Left hindlimb (tissue), 1 donor: ENCODE results near the gene IQGAP2.
"Not testable (repeated sequence)": the region's sequence is repeated elsewhere in the genome, so short reads cannot be mapped to it uniquely, and the experiment has no call there.

Experiments used
- DNase-seq: peaks from one replicate; pipeline ENCODE4 v3.0.0-alpha.2; 2018

IQGAP2 gene

GRCh38 chr5:76672242-76672641 lies 269.2 kb downstream of the IQGAP2 start:
- DNase-seq, result no peak

- DNase-seq, result no peak
Observed at GRCh38 chr5:76673125-76673524, 270.0 kb downstream of the IQGAP2 start.

GRCh38 chr5:76674330-76675066 lies 271.4 kb downstream of the IQGAP2 start:
- no peak for DNase-seq

- no peak for DNase-seq
Observed at GRCh38 chr5:76675364-76675763, 272.3 kb downstream of the IQGAP2 start.

GRCh38 chr5:76677849-76678472 lies 274.9 kb downstream of the IQGAP2 start:
- no peak for DNase-seq

- DNase-seq, result no peak
Observed at GRCh38 chr5:76679231-76679630, 276.1 kb downstream of the IQGAP2 start.

GRCh38 chr5:76680826-76681225 lies 277.7 kb downstream of the IQGAP2 start:
- DNase-seq, result not testable (repeated sequence)

GRCh38 chr5:76681287-76681686 lies 278.2 kb downstream of the IQGAP2 start:
- DNase-seq, result no peak

GRCh38 chr5:76682387-76682786 lies 279.3 kb downstream of the IQGAP2 start:
- DNase-seq, result no peak

GRCh38 chr5:76683816-76684731 lies 281.0 kb downstream of the IQGAP2 start:
- no peak for DNase-seq

GRCh38 chr5:76684756-76685519 lies 281.9 kb downstream of the IQGAP2 start:
- no peak for DNase-seq

- DNase-seq, result no peak
Observed at GRCh38 chr5:76685704-76686103, 282.6 kb downstream of the IQGAP2 start.

- no peak for DNase-seq
Observed at GRCh38 chr5:76688212-76688611, 285.1 kb downstream of the IQGAP2 start.

- DNase-seq, result no peak
Observed at GRCh38 chr5:76688836-76689235, 285.8 kb downstream of the IQGAP2 start.

GRCh38 chr5:76689321-76690036 lies 286.4 kb downstream of the IQGAP2 start:
- DNase-seq, result no peak

- no peak for DNase-seq
Observed at GRCh38 chr5:76690037-76690679, 287.1 kb downstream of the IQGAP2 start.

- no peak for DNase-seq
Observed at GRCh38 chr5:76690704-76691466, 287.8 kb downstream of the IQGAP2 start.

GRCh38 chr5:76691467-76692273 lies 288.6 kb downstream of the IQGAP2 start:
- peak; percentile 63 for DNase-seq

- no peak for DNase-seq
Observed at GRCh38 chr5:76692274-76692540, 289.1 kb downstream of the IQGAP2 start.

GRCh38 chr5:76692651-76693050 lies 289.6 kb downstream of the IQGAP2 start:
- no peak for DNase-seq
